H1 (cell line): Measurements from ENCODE around the gene SLC30A7. TPM values are rescaled to one million over a fixed set of nuclear protein-coding genes. Genes with fewer than 3 reads are reported as not detected.

ENCODE experiments used
- BRCA1 ChIP-seq: IDR thresholded peaks from 2 replicates; pipeline ENCODE4 v1.6.1; 2012; ENCODE audit warnings: low read depth, low read length, improper control_type of control experiment
- polyA plus RNA-seq, 7 experiments: library from polyadenylated mRNA; depleted of rRNA in 3 of 7; stranded (reverse) in 5 of 7; unstranded in 2 of 7; fragments of >200 nt in 5 of 7; fragments of 200-250 nt in 2 of 7; gene quantifications; 1 replicate in 5 of 7; 2 replicates in 1 of 7; 4 replicates in 1 of 7; pipeline versions ENCODE4 v1.2.1 to v1.2.3, GENCODE V29; 2011 to 2013; ENCODE audit warnings: missing spikeins in 2 of 7, mixed read lengths in 2 of 7
- total RNA-seq: library from RNA; stranded (reverse); fragmentation: NEBNext Ultra II Directional; extraction: Animal tissue kit (Norgen Biotek cat#: 25700); gene quantifications from 2 replicates; pipeline ENCODE4 v1.2.1, GENCODE V29; 2021

The SLC30A7 gene
- total and polyA plus RNA-seq, 2 of the 8 experiments (the other 6 are each of a cell fraction or from before 2014, with no cell fraction given): 5.5 to 22.1 TPM

- no peak for TF ChIP-seq BRCA1
Measured at GRCh38 chr1:101006553-101006952, 110.7 kb downstream of the SLC30A7 start (continued).
